ENCODE data around the gene RAD51B. TPM values are rescaled to one million over a fixed set of nuclear protein-coding genes. Genes with fewer than 3 reads are reported as not detected.

RAD51B gene
- total and polyA plus RNA-seq, 2 of the 13 experiments (the other 11 are each of a cell fraction or from before 2014, with no cell fraction given), result 7.0 to 9.5 TPM

DNA sequence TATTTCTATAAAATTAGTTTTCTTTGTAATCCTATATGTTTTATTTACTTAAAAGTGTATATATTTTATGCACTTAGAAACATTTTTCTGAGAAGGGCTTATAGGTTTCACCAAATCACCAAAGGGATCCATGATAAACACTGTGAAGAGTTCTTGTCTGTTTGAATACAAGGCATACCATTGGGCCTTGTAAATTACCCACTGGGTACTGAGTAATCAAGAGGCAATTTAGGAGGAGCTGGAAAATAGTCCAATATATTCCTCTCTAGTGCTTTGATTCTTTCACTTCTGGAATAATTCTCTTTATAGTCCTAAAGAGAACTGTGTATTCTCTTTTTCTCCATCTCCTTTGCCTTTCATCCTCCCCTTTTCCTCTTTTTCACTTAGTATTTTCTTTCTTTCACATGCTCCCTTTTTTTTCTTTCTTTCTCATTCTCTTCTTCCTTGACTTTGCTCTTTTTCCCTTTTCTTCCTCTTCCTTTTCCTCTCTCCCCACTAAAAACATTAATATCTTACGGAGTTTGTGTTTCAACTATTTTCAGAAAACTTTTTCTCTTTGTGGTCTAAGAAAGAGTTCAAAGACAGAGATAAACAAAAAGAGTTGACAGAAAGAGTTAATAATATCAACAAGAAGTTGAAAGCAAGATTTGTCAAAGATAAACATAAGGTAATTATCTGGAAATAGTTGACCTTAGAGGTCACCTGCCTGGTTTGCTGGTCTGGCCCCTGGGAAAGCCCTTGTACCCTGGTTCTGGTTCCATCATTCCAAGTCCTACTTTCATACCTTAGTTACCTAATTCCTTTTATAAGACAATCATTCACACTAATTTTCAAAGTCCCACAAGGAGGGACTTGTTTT lies 435.3 kb downstream of the RAD51B start (continued):
- TF ChIP-seq ZNF292 (CRISPR knock-in tag; IDR thresholded peaks at IDR 0.05; ENCODE audit: borderline replicate concordance, low read depth), result no peak
- peak; percentile 59; the same call in 1 of the 2 replicates for TF ChIP-seq POGZ (CRISPR knock-in tag; IDR thresholded peaks at IDR 0.05)
- peak; percentile 28 for TF ChIP-seq SKI (IDR thresholded peaks at IDR 0.05; ENCODE audit: partially characterized antibody)
- TF ChIP-seq, protein P1, sequence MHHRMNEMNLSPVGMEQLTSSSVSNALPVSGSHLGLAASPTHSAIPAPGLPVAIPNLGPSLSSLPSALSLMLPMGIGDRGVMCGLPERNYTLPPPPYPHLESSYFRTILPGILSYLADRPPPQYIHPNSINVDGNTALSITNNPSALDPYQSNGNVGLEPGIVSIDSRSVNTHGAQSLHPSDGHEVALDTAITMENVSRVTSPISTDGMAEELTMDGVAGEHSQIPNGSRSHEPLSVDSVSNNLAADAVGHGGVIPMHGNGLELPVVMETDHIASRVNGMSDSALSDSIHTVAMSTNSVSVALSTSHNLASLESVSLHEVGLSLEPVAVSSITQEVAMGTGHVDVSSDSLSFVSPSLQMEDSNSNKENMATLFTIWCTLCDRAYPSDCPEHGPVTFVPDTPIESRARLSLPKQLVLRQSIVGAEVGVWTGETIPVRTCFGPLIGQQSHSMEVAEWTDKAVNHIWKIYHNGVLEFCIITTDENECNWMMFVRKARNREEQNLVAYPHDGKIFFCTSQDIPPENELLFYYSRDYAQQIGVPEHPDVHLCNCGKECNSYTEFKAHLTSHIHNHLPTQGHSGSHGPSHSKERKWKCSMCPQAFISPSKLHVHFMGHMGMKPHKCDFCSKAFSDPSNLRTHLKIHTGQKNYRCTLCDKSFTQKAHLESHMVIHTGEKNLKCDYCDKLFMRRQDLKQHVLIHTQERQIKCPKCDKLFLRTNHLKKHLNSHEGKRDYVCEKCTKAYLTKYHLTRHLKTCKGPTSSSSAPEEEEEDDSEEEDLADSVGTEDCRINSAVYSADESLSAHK (CRISPR knock-in tag; IDR thresholded peaks at IDR 0.05; ENCODE audit: borderline replicate concordance), result no peak
- no peak for TF ChIP-seq FOXM1 (CRISPR knock-in tag; IDR thresholded peaks at IDR 0.05)
- no peak for TF ChIP-seq HNRNPK (IDR thresholded peaks at IDR 0.05; ENCODE audit: low read depth, low read length, poor library complexity, severe bottlenecking)
- TF ChIP-seq YEATS2 (CRISPR knock-in tag; IDR thresholded peaks at IDR 0.05; ENCODE audit: borderline replicate concordance), result no peak
- TF ChIP-seq NCOA5 (CRISPR knock-in tag; IDR thresholded peaks at IDR 0.05), result no peak
- TF ChIP-seq, protein P2, sequence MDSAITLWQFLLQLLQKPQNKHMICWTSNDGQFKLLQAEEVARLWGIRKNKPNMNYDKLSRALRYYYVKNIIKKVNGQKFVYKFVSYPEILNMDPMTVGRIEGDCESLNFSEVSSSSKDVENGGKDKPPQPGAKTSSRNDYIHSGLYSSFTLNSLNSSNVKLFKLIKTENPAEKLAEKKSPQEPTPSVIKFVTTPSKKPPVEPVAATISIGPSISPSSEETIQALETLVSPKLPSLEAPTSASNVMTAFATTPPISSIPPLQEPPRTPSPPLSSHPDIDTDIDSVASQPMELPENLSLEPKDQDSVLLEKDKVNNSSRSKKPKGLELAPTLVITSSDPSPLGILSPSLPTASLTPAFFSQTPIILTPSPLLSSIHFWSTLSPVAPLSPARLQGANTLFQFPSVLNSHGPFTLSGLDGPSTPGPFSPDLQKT (CRISPR knock-in tag; IDR thresholded peaks at IDR 0.05; ENCODE audit: borderline replicate concordance), result no peak
- TF ChIP-seq MED1 (CRISPR knock-in tag; IDR thresholded peaks at IDR 0.05), result 0 out of 2 replicates have a peak, but pooled peaks have one; percentile 35
- TF ChIP-seq, protein P3, sequence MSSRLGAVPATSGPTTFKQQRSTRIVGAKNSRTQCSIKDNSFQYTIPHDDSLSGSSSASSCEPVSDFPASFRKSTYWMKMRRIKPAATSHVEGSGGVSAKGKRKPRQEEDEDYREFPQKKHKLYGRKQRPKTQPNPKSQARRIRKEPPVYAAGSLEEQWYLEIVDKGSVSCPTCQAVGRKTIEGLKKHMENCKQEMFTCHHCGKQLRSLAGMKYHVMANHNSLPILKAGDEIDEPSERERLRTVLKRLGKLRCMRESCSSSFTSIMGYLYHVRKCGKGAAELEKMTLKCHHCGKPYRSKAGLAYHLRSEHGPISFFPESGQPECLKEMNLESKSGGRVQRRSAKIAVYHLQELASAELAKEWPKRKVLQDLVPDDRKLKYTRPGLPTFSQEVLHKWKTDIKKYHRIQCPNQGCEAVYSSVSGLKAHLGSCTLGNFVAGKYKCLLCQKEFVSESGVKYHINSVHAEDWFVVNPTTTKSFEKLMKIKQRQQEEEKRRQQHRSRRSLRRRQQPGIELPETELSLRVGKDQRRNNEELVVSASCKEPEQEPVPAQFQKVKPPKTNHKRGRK (CRISPR knock-in tag; IDR thresholded peaks at IDR 0.05), result 0 out of 2 replicates have a peak, but pooled peaks have one; percentile 36
- peak; percentile 54 for TF ChIP-seq TEAD3 (CRISPR knock-in tag; optimal IDR thresholded peaks at IDR 0.05; ENCODE audit: borderline replicate concordance)
- no peak for TF ChIP-seq SNAI1 (CRISPR knock-in tag; IDR thresholded peaks at IDR 0.05; ENCODE audit: borderline replicate concordance)
- TF ChIP-seq ZNF138 (CRISPR knock-in tag; IDR thresholded peaks at IDR 0.05; ENCODE audit: low read depth), result no peak
- TF ChIP-seq ZFP36L1 (CRISPR knock-in tag; IDR thresholded peaks at IDR 0.05), result no peak
- TF ChIP-seq, protein P4, sequence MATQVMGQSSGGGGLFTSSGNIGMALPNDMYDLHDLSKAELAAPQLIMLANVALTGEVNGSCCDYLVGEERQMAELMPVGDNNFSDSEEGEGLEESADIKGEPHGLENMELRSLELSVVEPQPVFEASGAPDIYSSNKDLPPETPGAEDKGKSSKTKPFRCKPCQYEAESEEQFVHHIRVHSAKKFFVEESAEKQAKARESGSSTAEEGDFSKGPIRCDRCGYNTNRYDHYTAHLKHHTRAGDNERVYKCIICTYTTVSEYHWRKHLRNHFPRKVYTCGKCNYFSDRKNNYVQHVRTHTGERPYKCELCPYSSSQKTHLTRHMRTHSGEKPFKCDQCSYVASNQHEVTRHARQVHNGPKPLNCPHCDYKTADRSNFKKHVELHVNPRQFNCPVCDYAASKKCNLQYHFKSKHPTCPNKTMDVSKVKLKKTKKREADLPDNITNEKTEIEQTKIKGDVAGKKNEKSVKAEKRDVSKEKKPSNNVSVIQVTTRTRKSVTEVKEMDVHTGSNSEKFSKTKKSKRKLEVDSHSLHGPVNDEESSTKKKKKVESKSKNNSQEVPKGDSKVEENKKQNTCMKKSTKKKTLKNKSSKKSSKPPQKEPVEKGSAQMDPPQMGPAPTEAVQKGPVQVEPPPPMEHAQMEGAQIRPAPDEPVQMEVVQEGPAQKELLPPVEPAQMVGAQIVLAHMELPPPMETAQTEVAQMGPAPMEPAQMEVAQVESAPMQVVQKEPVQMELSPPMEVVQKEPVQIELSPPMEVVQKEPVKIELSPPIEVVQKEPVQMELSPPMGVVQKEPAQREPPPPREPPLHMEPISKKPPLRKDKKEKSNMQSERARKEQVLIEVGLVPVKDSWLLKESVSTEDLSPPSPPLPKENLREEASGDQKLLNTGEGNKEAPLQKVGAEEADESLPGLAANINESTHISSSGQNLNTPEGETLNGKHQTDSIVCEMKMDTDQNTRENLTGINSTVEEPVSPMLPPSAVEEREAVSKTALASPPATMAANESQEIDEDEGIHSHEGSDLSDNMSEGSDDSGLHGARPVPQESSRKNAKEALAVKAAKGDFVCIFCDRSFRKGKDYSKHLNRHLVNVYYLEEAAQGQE (IDR thresholded peaks at IDR 0.05; ENCODE audit: borderline replicate concordance in 1 of 2, low read depth in 1 of 2, low read length in 2 of 2), result no peak
- TF ChIP-seq ZNF256 (CRISPR knock-in tag; conservative IDR thresholded peaks at IDR 0.05), result no peak
- TF ChIP-seq ISL2 (CRISPR knock-in tag; IDR thresholded peaks at IDR 0.05), result peak; percentile 97
- TF ChIP-seq NCOR1 (IDR thresholded peaks at IDR 0.05; ENCODE audit: borderline replicate concordance, low read length), result peak; percentile 37; the same call in 1 of the 2 replicates
- no peak for TF ChIP-seq SSRP1 (CRISPR knock-in tag; IDR thresholded peaks at IDR 0.05)

Measured in HepG2 (cell line).